Uterus (tissue), 4 donors: ENCODE data around the gene PTPN12. TPM values are rescaled to one million over a fixed set of nuclear protein-coding genes. Genes with fewer than 3 reads are reported as not detected.

Experiments used
- DNase-seq, 2 donors: peaks; one replicate each; pipeline ENCODE4 v3.0.0-alpha.2; 2019 to 2020
- H3K27ac ChIP-seq, 2 donors: fragments of 200-600 bp; sonication (generic); 1 replicate in 1 of 2; 2 replicates in 1 of 2; pipeline ENCODE4 v1.5.1; 2016 to 2018
- H3K27me3 ChIP-seq, 2 donors: fragments of 200-600 bp; sonication (generic); one replicate each; pipeline ENCODE4 v1.5.1; 2018 to 2019; ENCODE audit warnings: control low read depth in 1 of 2
- H3K36me3 ChIP-seq, 2 donors: fragments of 200-600 bp; sonication (generic); one replicate each; pipeline ENCODE4 v1.5.1; 2019; ENCODE audit warnings: control low read depth in 1 of 2
- H3K4me1 ChIP-seq, 2 donors: fragments of 200-600 bp; sonication (generic); one replicate each; pipeline ENCODE4 v1.5.1; 2018 to 2019; ENCODE audit warnings: control low read depth in 1 of 2
- H3K4me3 ChIP-seq, 2 donors: fragments of 200-600 bp; sonication (generic); 1 replicate in 1 of 2; 2 replicates in 1 of 2; pipeline ENCODE4 v1.5.1; 2018 to 2019; ENCODE audit warnings: mild to moderate bottlenecking in 1 of 2
- H3K9me3 ChIP-seq, 2 donors: fragments of 200-600 bp; sonication (generic); one replicate each; pipeline ENCODE4 v1.5.1; 2019; ENCODE audit warnings: control low read depth in 1 of 2
- POLR2A ChIP-seq, 2 donors: fragments of 450-650 bp; IDR thresholded peaks; one replicate each; pipeline ENCODE4 v1.6.1; 2016; ENCODE audit warnings: antibody characterized with exemption in 2 of 2, mild to moderate bottlenecking in 1 of 2, moderate library complexity in 1 of 2
- intact Hi-C: fragments of 100-400 bp; cut with DNase I; formaldehyde crosslinking; loops from one replicate; pipeline ENCODE4 v1.15.1; 2023; ENCODE audit warnings: low total_unique reads
- total RNA-seq, 4 donors: library from RNA; depleted of rRNA in 3 of 4; stranded (reverse); fragments of >200 nt in 3 of 4; gene quantifications; one replicate each; pipeline versions ENCODE4 v1.1.0 to v1.2.4, GENCODE V29; 2014 to 2023
- TF ChIP-seq, protein P1 (sequence below), 4 experiments: fragments of 200-600 bp in 2 of 4; fragments of 450-650 bp in 2 of 4; sonication (generic) in 2 of 4; IDR thresholded peaks; one replicate each; pipeline ENCODE4 v1.5.1; 2016 to 2019; ENCODE audit warnings: antibody characterized with exemption in 4 of 4, mild to moderate bottlenecking in 2 of 4, moderate library complexity in 1 of 4
- donor health status: DM: yes; HTN: yes; CAD: no.

PTPN12 gene
- total RNA-seq, 4 donors from 2014 or later, result 52.0 to 123 (median 96.5) TPM

DNA sequence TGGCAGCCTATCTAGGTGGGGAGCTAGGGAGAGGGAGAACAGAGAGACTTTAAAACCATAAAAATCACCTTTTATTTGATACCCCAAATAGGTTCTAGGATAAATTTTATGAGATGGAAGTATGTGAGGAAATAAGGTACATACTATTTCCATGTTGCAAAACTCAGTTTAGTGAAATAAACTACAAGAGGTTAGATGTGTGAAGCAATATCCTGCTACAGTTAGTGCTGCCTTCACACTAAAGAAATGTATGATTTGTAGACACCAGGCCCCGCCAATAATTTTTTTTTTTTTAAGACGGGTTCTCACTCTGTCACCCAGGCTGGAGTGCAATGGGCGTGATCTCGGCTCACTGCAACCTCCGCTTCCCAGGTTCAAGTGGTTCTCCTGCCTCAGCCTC, 124.7 kb downstream of the PTPN12 start:
- no peak overlapping the region for H3K4me3 ChIP-seq
- H3K27ac ChIP-seq, result no peak overlapping the region
- H3K4me1 ChIP-seq, result no peaks in the 10 kb centered on the region
- H3K27me3 ChIP-seq, result no peaks in the 10 kb centered on the region
- intact Hi-C loops, result no loop called here
- no peaks in the 10 kb centered on the region for H3K36me3 ChIP-seq
- no peaks in the 10 kb centered on the region for H3K9me3 ChIP-seq
- TF ChIP-seq, protein P1, sequence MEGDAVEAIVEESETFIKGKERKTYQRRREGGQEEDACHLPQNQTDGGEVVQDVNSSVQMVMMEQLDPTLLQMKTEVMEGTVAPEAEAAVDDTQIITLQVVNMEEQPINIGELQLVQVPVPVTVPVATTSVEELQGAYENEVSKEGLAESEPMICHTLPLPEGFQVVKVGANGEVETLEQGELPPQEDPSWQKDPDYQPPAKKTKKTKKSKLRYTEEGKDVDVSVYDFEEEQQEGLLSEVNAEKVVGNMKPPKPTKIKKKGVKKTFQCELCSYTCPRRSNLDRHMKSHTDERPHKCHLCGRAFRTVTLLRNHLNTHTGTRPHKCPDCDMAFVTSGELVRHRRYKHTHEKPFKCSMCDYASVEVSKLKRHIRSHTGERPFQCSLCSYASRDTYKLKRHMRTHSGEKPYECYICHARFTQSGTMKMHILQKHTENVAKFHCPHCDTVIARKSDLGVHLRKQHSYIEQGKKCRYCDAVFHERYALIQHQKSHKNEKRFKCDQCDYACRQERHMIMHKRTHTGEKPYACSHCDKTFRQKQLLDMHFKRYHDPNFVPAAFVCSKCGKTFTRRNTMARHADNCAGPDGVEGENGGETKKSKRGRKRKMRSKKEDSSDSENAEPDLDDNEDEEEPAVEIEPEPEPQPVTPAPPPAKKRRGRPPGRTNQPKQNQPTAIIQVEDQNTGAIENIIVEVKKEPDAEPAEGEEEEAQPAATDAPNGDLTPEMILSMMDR (IDR thresholded peaks at IDR 0.05), result no peak
- no peak for TF ChIP-seq POLR2A (IDR thresholded peaks at IDR 0.05)
- DNase-seq, result no peak

DNA sequence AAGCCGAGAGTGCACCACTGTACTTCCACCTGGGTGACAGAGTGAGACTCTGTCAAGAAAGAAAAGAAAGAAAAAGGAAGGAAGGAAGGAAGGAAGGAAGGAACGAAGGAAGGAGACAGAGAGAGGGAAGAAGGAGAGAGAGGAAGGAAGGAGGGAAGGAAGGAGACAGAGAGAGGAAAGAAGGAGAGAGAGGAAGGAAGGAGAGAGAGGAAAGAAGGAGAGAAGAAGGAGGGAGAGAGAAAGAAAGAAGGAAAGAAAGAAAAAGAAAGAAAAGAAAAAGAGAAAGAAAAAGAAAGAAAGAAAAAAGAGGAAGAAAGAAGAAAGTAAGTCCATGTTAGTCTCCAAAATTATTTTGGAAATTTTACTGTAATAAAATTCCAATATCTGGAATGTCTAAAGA, 125.8 kb downstream of the PTPN12 start:
- Histone ChIP-seq H3K36me3 (no peaks in the 10 kb centered on the region), H3K27ac (no peak overlapping the region), H3K4me1 (no peaks in the 10 kb centered on the region), H3K9me3 (no peaks in the 10 kb centered on the region), H3K27me3 (no peaks in the 10 kb centered on the region), H3K4me3 (no peak overlapping the region)
- intact Hi-C loops, result no loop called here
- TF ChIP-seq POLR2A (IDR thresholded peaks at IDR 0.05), result no peak
- TF ChIP-seq, protein P1 (IDR thresholded peaks at IDR 0.05), result no peak
- DNase-seq, result no peak

DNA sequence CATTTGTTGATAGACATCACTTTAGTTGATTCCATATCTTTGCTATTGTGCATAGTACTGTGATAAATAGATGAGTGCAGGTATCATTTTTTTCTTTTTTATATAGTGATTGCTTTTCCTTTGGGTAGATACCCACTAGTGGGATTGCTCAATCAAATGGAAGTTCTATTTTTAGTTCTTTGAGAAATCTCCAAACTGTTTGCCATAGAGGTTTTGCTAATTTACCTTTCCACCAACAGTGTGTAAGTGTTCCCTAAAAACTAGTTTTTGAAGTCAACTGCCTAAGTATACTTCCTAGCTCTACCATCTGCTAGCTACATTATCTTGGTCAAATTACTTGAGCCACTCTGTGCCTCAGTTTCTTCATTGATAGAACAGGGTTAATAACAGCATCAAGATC, 127.6 kb downstream of the PTPN12 start:
- no peaks in the 10 kb centered on the region for H3K36me3 ChIP-seq
- no peaks in the 10 kb centered on the region for H3K4me1 ChIP-seq

DNA sequence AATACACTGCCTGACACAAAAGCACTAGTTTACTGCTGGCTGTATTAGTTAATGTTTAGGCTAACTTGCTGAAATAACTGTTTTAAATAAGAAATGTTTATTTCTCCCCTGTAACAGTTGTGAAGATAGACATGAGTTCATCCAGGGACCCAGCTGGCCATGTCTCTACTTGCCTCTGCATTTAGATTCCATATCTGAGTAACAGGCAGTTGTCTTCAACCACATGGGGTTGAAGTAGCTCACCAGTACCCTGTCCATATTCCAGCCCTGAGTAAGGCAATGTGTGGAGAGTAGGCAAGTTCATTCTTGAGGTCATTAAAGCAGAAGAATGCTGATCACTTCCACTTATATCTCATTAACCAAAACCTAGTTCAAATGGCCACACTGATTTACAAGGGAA, 128.1 kb downstream of the PTPN12 start:
- Histone ChIP-seq H3K27me3 (no peaks in the 10 kb centered on the region), H3K4me1 (no peaks in the 10 kb centered on the region), H3K27ac (no peak overlapping the region), H3K36me3 (no peaks in the 10 kb centered on the region), H3K9me3 (no peaks in the 10 kb centered on the region), H3K4me3 (no peak overlapping the region)
- intact Hi-C loops, result no loop called here
- TF ChIP-seq, protein P1 (IDR thresholded peaks at IDR 0.05), result no peak
- no peak for TF ChIP-seq POLR2A (IDR thresholded peaks at IDR 0.05)
- DNase-seq, result no peak

More for the DNA sequence above, 127.6 kb downstream of the PTPN12 start:
- no peak for DNase-seq
- Histone ChIP-seq H3K4me3 (no peak overlapping the region), H3K27ac (no peak overlapping the region), H3K27me3 (no peaks in the 10 kb centered on the region), H3K9me3 (no peaks in the 10 kb centered on the region)
- intact Hi-C loops, result no loop called here
- no peak for TF ChIP-seq POLR2A (IDR thresholded peaks at IDR 0.05)
- TF ChIP-seq, protein P1 (IDR thresholded peaks at IDR 0.05), result no peak

DNA sequence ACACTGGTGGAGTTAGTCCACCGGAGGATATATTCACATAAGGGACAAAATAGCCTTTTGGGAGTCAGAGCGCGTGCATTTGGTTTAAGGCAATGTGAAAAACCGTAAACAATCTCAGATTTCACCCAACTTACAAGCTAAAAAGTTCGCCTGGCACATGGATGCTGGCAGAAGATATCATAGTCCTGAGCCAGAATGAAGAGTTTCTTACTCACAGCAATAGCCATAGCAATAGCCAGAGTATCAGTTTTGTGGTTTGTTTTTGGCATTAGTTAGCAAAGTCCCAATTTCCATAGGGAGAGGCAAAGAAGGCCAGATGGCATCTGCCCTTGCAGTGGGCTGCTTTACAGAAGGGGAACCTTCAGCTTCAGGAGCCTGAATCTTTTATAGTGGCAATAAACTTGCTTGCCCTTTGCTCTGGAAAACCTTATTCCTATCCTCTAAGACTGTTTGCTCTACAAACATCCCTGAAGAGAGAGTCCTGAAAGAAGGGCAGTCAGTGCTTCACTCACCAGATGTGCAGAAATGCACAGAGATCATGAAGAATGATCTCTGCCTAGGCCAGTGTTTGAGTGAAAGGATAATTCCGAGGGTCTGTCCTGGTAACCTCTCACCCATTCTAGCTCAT, 130.5 kb downstream of the PTPN12 start:
- intact Hi-C loops, result no loop called here
- no peak overlapping the region for H3K27ac ChIP-seq
- H3K4me1 ChIP-seq, result no peaks in the 10 kb centered on the region

More for the DNA sequence above, 130.5 kb downstream of the PTPN12 start:
- DNase-seq, result no peak
- Histone ChIP-seq H3K36me3 (no peaks in the 10 kb centered on the region), H3K9me3 (no peaks in the 10 kb centered on the region), H3K27me3 (no peaks in the 10 kb centered on the region), H3K4me3 (no peak overlapping the region)
- TF ChIP-seq POLR2A (IDR thresholded peaks at IDR 0.05), result no peak
- TF ChIP-seq, protein P1 (IDR thresholded peaks at IDR 0.05), result no peak
